H9 (cell line): ENCODE data around the gene HSPA13. TPM values are rescaled to one million over a fixed set of nuclear protein-coding genes. Genes with fewer than 3 reads are reported as not detected.

Source experiments
- DNase-seq: peaks from one replicate; pipeline ENCODE4 v3.0.0-alpha.2; 2017
- H2AFZ ChIP-seq: one replicate; pipeline ENCODE4 v1.6.1; 2013; ENCODE audit warnings: mild to moderate bottlenecking, low read length, control low read depth, moderate library complexity
- H2AK5ac ChIP-seq: 2 replicates; pipeline ENCODE4 v1.6.1; 2013; ENCODE audit warnings: low read length, control low read depth, mixed read lengths; ENCODE audit not compliant: insufficient read length
- H2BK120ac ChIP-seq: one replicate; pipeline ENCODE4 v1.6.1; 2013; ENCODE audit warnings: low read depth, mild to moderate bottlenecking, low read length, control low read depth, inconsistent platforms; ENCODE audit not compliant: poor library complexity, severe bottlenecking
- H2BK12ac ChIP-seq: 2 replicates; pipeline ENCODE4 v1.6.1; 2013; ENCODE audit warnings: low read length, control low read depth, mixed read lengths, low read depth; ENCODE audit not compliant: insufficient read length
- H2BK15ac ChIP-seq: 2 replicates; pipeline ENCODE4 v1.6.1; 2013; ENCODE audit warnings: low read depth, low read length, control low read depth
- H2BK20ac ChIP-seq: one replicate; pipeline ENCODE4 v1.6.1; 2013; ENCODE audit warnings: low read depth, mild to moderate bottlenecking, low read length, control low read depth, inconsistent platforms; ENCODE audit not compliant: poor library complexity, severe bottlenecking
- H2BK5ac ChIP-seq: 2 replicates; pipeline ENCODE4 v1.6.1; 2013; ENCODE audit warnings: low read length, control low read depth, mixed read lengths; ENCODE audit not compliant: insufficient read length
- H3K14ac ChIP-seq: 2 replicates; pipeline ENCODE4 v1.6.1; 2013; ENCODE audit warnings: low read length, control low read depth; ENCODE audit not compliant: insufficient read depth
- H3K18ac ChIP-seq: 2 replicates; pipeline ENCODE4 v1.6.1; 2013; ENCODE audit warnings: low read depth, mild to moderate bottlenecking, mixed read lengths, low read length, control low read depth; ENCODE audit not compliant: insufficient read length
- H3K23ac ChIP-seq: 2 replicates; pipeline ENCODE4 v1.6.1; 2013; ENCODE audit warnings: low read length, control low read depth, mixed read lengths, low read depth; ENCODE audit not compliant: insufficient read length
- H3K23me2 ChIP-seq: 2 replicates; pipeline ENCODE4 v1.6.1; 2013; ENCODE audit warnings: low read depth, mild to moderate bottlenecking, mixed read lengths, low read length, control low read depth; ENCODE audit not compliant: insufficient read length, poor library complexity, severe bottlenecking
- H3K27ac ChIP-seq: 2 replicates; pipeline ENCODE4 v1.5.1; 2013; ENCODE audit warnings: low read length, control low read depth, mixed read lengths, low read depth; ENCODE audit not compliant: insufficient read length
- H3K27me3 ChIP-seq: 2 replicates; pipeline ENCODE4 v1.6.1; 2013; ENCODE audit warnings: low read length, control low read depth, inconsistent platforms; ENCODE audit not compliant: insufficient read depth
- H3K4ac ChIP-seq: 2 replicates; pipeline ENCODE4 v1.6.1; 2013; ENCODE audit warnings: low read depth, mild to moderate bottlenecking, control low read depth, inconsistent platforms, low read length, moderate library complexity
- H3K4me1 ChIP-seq: 2 replicates; pipeline ENCODE4 v1.6.1; 2013; ENCODE audit warnings: low read length, control low read depth, inconsistent platforms; ENCODE audit not compliant: insufficient read depth
- H3K4me2 ChIP-seq: 2 replicates; pipeline ENCODE4 v1.6.1; 2013; ENCODE audit warnings: low read length, control low read depth, mixed read lengths; ENCODE audit not compliant: insufficient read length, insufficient read depth
- H3K56ac ChIP-seq: 2 replicates; pipeline ENCODE4 v1.6.1; 2013; ENCODE audit warnings: low read depth, mild to moderate bottlenecking, mixed read lengths, low read length, control low read depth; ENCODE audit not compliant: insufficient read length
- H3K79me1 ChIP-seq: 2 replicates; pipeline ENCODE4 v1.6.1; 2013; ENCODE audit warnings: low read depth, mild to moderate bottlenecking, moderate library complexity, low read length, control low read depth, inconsistent platforms; ENCODE audit not compliant: insufficient read depth, poor library complexity, severe bottlenecking
- H3K79me2 ChIP-seq: 2 replicates; pipeline ENCODE4 v1.6.1; 2013; ENCODE audit warnings: low read length, control low read depth, inconsistent platforms; ENCODE audit not compliant: insufficient read depth
- H3K9ac ChIP-seq: 2 replicates; pipeline ENCODE4 v1.6.1; 2013; ENCODE audit warnings: low read length, control low read depth, mixed read lengths; ENCODE audit not compliant: insufficient read length; ENCODE audit errors: extremely low read depth
- H3K9me3 ChIP-seq: one replicate; pipeline ENCODE4 v1.6.1; 2013; ENCODE audit warnings: low read depth, low read length, inconsistent platforms; ENCODE audit not compliant: control insufficient read depth
- H3T11ph ChIP-seq: one replicate; pipeline ENCODE4 v1.6.1; 2013; ENCODE audit warnings: mild to moderate bottlenecking, low read length, control low read depth, inconsistent platforms
- H4K20me1 ChIP-seq: one replicate; pipeline ENCODE4 v1.6.1; 2013; ENCODE audit not compliant: control insufficient read depth, insufficient read length, insufficient read depth
- H4K5ac ChIP-seq: 2 replicates; pipeline ENCODE4 v1.6.1; 2013; ENCODE audit warnings: low read depth, mild to moderate bottlenecking, mixed read lengths, low read length, control low read depth; ENCODE audit not compliant: insufficient read length
- H4K8ac ChIP-seq: replicated peaks from 2 replicates; pipeline ENCODE4 v1.6.1; 2013; ENCODE audit warnings: low read length, control low read depth, mixed read lengths, low read depth; ENCODE audit not compliant: insufficient read length
- H4K91ac ChIP-seq: 2 replicates; pipeline ENCODE4 v1.6.1; 2013; ENCODE audit warnings: low read depth, mild to moderate bottlenecking, moderate library complexity, mixed read lengths, low read length, control low read depth; ENCODE audit not compliant: insufficient read length
- H3K27ac Mint-ChIP-seq, 3 experiments: 2 replicates in 2 of 3; 3 replicates in 1 of 3; pipeline ENCODE4 v1.8.0; 2020 to 2021; ENCODE audit warnings: mixed read lengths in 3 of 3, mild to moderate bottlenecking in 1 of 3, moderate library complexity in 1 of 3
- H3K27me3 Mint-ChIP-seq: 2 replicates; pipeline ENCODE4 v1.8.0; 2021; ENCODE audit warnings: low read depth, mild to moderate bottlenecking, moderate library complexity, mixed read lengths
- H3K36me3 Mint-ChIP-seq, 3 experiments: 2 replicates in 2 of 3; 3 replicates in 1 of 3; pipeline ENCODE4 v1.8.0; 2020 to 2021; ENCODE audit warnings: low read depth in 3 of 3, mixed read lengths in 3 of 3; ENCODE audit not compliant: insufficient read depth in 1 of 3
- H3K4me1 Mint-ChIP-seq, 2 experiments: 2 replicates each; pipeline ENCODE4 v1.8.0; 2020; ENCODE audit warnings: mixed read lengths in 2 of 2
- H3K4me3 Mint-ChIP-seq, 2 experiments: 2 replicates in 1 of 2; 3 replicates in 1 of 2; pipeline ENCODE4 v1.8.0; 2020 to 2021; ENCODE audit warnings: mild to moderate bottlenecking in 2 of 2, mixed read lengths in 2 of 2, moderate library complexity in 1 of 2
- H3K9me3 Mint-ChIP-seq, 2 experiments: 2 replicates in 1 of 2; 3 replicates in 1 of 2; pipeline ENCODE4 v1.8.0; 2020; ENCODE audit warnings: mild to moderate bottlenecking in 2 of 2, mixed read lengths in 2 of 2, moderate library complexity in 1 of 2
- WGBS: extraction: QIAGEN DNeasy Blood & Tissue Kit; methylation state at CpG from one replicate; pipeline ENCODE4 v1.1.7; 2013; ENCODE audit warnings: missing lambda C conversion rate, low lambda C conversion rate, mixed read lengths; ENCODE audit not compliant: insufficient read length; ENCODE audit errors: extremely low coverage; 5-methylcytosine and 5-hydroxymethylcytosine counted together
- long read RNA-seq: library from polyadenylated mRNA; unstranded; transcript quantifications from one replicate; pipeline ENCODE4 v2.0.0, GENCODE V29; 2020
- total RNA-seq: library from RNA; stranded (reverse); gene quantifications from 2 replicates; pipeline ENCODE4 v1.2.1, GENCODE V29; 2021
- TF ChIP-seq, protein P1 (sequence below): fragments of 200-600 bp; sonication (generic); conservative IDR thresholded peaks from 3 replicates; pipeline ENCODE4 v1.8.0; 2021; ENCODE audit warnings: antibody characterized with exemption, mild to moderate bottlenecking

HSPA13 gene, protein sequence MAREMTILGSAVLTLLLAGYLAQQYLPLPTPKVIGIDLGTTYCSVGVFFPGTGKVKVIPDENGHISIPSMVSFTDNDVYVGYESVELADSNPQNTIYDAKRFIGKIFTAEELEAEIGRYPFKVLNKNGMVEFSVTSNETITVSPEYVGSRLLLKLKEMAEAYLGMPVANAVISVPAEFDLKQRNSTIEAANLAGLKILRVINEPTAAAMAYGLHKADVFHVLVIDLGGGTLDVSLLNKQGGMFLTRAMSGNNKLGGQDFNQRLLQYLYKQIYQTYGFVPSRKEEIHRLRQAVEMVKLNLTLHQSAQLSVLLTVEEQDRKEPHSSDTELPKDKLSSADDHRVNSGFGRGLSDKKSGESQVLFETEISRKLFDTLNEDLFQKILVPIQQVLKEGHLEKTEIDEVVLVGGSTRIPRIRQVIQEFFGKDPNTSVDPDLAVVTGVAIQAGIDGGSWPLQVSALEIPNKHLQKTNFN
- 30.7 and 32.6 TPM in 2 replicates for total RNA-seq
- long read RNA-seq, transcript HSPA13-201 (5 exons, 3,986 nt): major isoform, 134 of 146 reads
- long read RNA-seq, partial matches to known transcripts: 6 of 146 reads
- long read RNA-seq, other reads (novel, unspliced or antisense): 6 of 146 reads

DNA sequence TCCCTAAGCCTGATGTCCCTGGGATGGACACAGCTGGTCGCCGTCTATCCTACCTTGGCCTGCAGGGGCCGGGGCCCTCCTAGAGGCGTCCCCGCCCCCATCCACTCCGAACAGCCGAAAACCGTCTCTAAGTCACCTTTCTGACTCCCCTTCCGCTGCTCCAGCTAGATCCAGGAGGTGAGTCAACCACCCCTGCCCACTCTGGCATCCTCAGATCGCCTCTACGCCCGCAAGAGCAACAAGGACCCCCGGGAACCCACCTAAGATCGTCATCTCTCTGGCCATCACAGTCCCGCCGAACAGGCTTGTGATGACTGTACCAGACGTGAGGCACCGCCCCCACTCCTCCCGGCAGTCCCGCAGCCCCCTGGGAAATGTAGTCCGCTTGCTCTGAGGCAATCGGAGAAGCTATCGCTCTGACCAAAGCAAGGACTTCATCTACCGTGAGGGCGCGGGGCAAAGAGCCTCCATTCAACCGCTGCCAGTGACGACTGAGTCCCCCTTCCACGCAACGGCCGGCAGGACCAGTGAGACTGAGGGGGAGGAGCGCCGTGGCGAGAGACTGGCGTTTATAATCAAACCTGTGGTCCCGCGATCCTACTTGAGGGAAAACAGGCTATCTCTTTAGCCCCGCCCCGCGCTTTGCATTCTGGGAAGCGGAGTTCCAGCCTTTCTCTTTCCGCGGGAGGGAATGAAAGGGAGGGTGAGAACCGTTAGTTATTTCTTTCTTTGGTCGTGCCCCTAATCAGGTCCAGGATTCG is at the start of gene HSPA13:
HSPA13 (minus strand) TSS at position 312 of the 761 bp plus-strand sequence; CDS start at position 285, 27 bp downstream.
- H3K4me2 ChIP-seq: peak within 1 kb of the TSS; percentile 79
- Mint-ChIP-seq H3K36me3 (peaks cover 3 to 23% (median 17%) of the 10 kb centered on the region in 3 experiments; a peak in 5 of 7 replicates), H3K4me1 (peaks cover 18 to 21% of the 10 kb centered on the region in 2 experiments), H3K27ac (peak within 1 kb of the TSS; percentile 100), H3K4me3 (peak within 1 kb of the TSS; percentile 100), H3K27me3 (no peaks in the 10 kb centered on the region), H3K9me3 (no peaks in the 10 kb centered on the region)
- peak within 1 kb of the TSS; percentile 5 for H3K27ac ChIP-seq
- no peak within 1 kb of the TSS for H3K56ac ChIP-seq
- no peaks in the 10 kb centered on the region for H3K9me3 ChIP-seq
- no peaks in the 10 kb centered on the region for H3K4me1 ChIP-seq
- H2AFZ ChIP-seq: peak within 1 kb of the TSS; percentile 11
- no CpG with 5 or more reads among the region's 46 CpGs for WGBS
- no peaks in the 10 kb centered on the region for H3K79me1 ChIP-seq
- no peak within 1 kb of the TSS for H2BK20ac ChIP-seq
- H2AK5ac ChIP-seq: no peak within 1 kb of the TSS
- H2BK15ac ChIP-seq: no peak within 1 kb of the TSS
- H3K23me2 ChIP-seq: peaks cover 4% of the 10 kb centered on the region
- no peak within 1 kb of the TSS for H4K8ac ChIP-seq
- H3T11ph ChIP-seq: no peak within 1 kb of the TSS
- TF ChIP-seq, protein P1, sequence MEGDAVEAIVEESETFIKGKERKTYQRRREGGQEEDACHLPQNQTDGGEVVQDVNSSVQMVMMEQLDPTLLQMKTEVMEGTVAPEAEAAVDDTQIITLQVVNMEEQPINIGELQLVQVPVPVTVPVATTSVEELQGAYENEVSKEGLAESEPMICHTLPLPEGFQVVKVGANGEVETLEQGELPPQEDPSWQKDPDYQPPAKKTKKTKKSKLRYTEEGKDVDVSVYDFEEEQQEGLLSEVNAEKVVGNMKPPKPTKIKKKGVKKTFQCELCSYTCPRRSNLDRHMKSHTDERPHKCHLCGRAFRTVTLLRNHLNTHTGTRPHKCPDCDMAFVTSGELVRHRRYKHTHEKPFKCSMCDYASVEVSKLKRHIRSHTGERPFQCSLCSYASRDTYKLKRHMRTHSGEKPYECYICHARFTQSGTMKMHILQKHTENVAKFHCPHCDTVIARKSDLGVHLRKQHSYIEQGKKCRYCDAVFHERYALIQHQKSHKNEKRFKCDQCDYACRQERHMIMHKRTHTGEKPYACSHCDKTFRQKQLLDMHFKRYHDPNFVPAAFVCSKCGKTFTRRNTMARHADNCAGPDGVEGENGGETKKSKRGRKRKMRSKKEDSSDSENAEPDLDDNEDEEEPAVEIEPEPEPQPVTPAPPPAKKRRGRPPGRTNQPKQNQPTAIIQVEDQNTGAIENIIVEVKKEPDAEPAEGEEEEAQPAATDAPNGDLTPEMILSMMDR: peak; percentile 24; the same call in 2 of the 3 replicates
- peak; percentile 100 for DNase-seq
- H3K4ac ChIP-seq: no peak within 1 kb of the TSS
- H3K9ac ChIP-seq: peak within 1 kb of the TSS; percentile 86
- H3K27me3 ChIP-seq: no peaks in the 10 kb centered on the region
- H3K23ac ChIP-seq: no peak within 1 kb of the TSS
- peak within 1 kb of the TSS; percentile 89 for H3K18ac ChIP-seq
- H4K20me1 ChIP-seq: no peaks in the 10 kb centered on the region
- H2BK120ac ChIP-seq: no peak within 1 kb of the TSS
- peak within 1 kb of the TSS; percentile 94; the same call in 1 of the 2 replicates for H3K14ac ChIP-seq
- H2BK5ac ChIP-seq: peak within 1 kb of the TSS; percentile 4
- no peak within 1 kb of the TSS for H4K5ac ChIP-seq
- peaks cover 8% of the 10 kb centered on the region; the same call in 1 of the 2 replicates for H3K79me2 ChIP-seq
- H4K91ac ChIP-seq: no peak within 1 kb of the TSS
- no peak within 1 kb of the TSS for H2BK12ac ChIP-seq
